WTC11 (cell line): Measurements from ENCODE around the gene CIBAR2. TPM values are rescaled to one million over a fixed set of nuclear protein-coding genes. Genes with fewer than 3 reads are reported as not detected.

Source experiments
- ATAC-seq: fragments of 200-7000 bp; cut with Tn5 transposase; 2 replicates; pipeline ENCODE4 v1.10.0; 2021; ENCODE audit warnings: mild to moderate bottlenecking, moderate library complexity
- CTCF ChIA-PET: fragments of 300-600 bp; sonication (Branson Sonifier 250); formaldehyde crosslinking; loops from one replicate; lab custom pipeline; 2021; ENCODE audit warnings: antibody characterized with exemption; lab: Charles Lee
- POLR2A ChIA-PET: fragments of 350-600 bp; sonication (Branson Sonifier 250); formaldehyde crosslinking; loops from one replicate; lab custom pipeline; 2021; ENCODE audit warnings: antibody characterized with exemption; lab: Charles Lee
- DNase-seq: peaks from one replicate; pipeline ENCODE4 v3.0.0; 2021; ENCODE audit warnings: low spot score
- H3K27ac Mint-ChIP-seq: 2 replicates; pipeline ENCODE4 v1.8.0; 2021; ENCODE audit warnings: mixed read lengths
- H3K27me3 Mint-ChIP-seq: 2 replicates; pipeline ENCODE4 v1.8.0; 2021; ENCODE audit warnings: low read depth, mild to moderate bottlenecking, moderate library complexity, mixed read lengths
- H3K36me3 Mint-ChIP-seq: 2 replicates; pipeline ENCODE4 v1.8.0; 2021; ENCODE audit warnings: mixed read lengths
- H3K4me1 Mint-ChIP-seq: 2 replicates; pipeline ENCODE4 v1.8.0; 2022; ENCODE audit warnings: mixed read lengths
- H3K4me3 Mint-ChIP-seq: 2 replicates; pipeline ENCODE4 v1.8.0; 2021; ENCODE audit warnings: mild to moderate bottlenecking, moderate library complexity, mixed read lengths
- H3K9me3 Mint-ChIP-seq: 2 replicates; pipeline ENCODE4 v1.8.0; 2021; ENCODE audit warnings: mixed read lengths
- CREM ChIP-seq: sonication (generic); formaldehyde crosslinking; IDR thresholded peaks from 2 replicates; pipeline ENCODE4 v1.8.1; 2022; ENCODE audit warnings: mild to moderate bottlenecking, missing genetic modification reagents, moderate library complexity
- EMX1 ChIP-seq: fragments of 250-450 bp; sonication (Bioruptor Pico); IDR thresholded peaks from 2 replicates; pipeline ENCODE4 v1.8.0; 2021; ENCODE audit warnings: mild to moderate bottlenecking
- JAZF1 ChIP-seq: fragments of 250-450 bp; sonication (Bioruptor Pico); IDR thresholded peaks from 2 replicates; pipeline ENCODE4 v1.9.0; 2021; ENCODE audit warnings: moderate library complexity, mild to moderate bottlenecking, inconsistent platforms
- MXD4 ChIP-seq: fragments of 250-450 bp; sonication (Bioruptor Pico); IDR thresholded peaks from 2 replicates; pipeline ENCODE4 v1.8.0; 2021; ENCODE audit warnings: mild to moderate bottlenecking, moderate library complexity, borderline replicate concordance
- NFYB ChIP-seq: sonication (generic); formaldehyde crosslinking; conservative IDR thresholded peaks from 2 replicates; pipeline ENCODE4 v1.8.0; 2022; ENCODE audit warnings: low read depth, missing genetic modification reagents
- NR1H2 ChIP-seq: sonication (generic); formaldehyde crosslinking; IDR thresholded peaks from 2 replicates; pipeline ENCODE4 v1.9.0; 2021; ENCODE audit warnings: mild to moderate bottlenecking, moderate library complexity, missing genetic modification reagents
- OVOL2 ChIP-seq: fragments of 250-450 bp; sonication (Bioruptor Pico); IDR thresholded peaks from 2 replicates; pipeline ENCODE4 v1.9.0; 2021; ENCODE audit warnings: mild to moderate bottlenecking, borderline replicate concordance
- RELA ChIP-seq: sonication (generic); formaldehyde crosslinking; IDR thresholded peaks from 2 replicates; pipeline ENCODE4 v1.8.1; 2022; ENCODE audit warnings: missing genetic modification reagents, mild to moderate bottlenecking, borderline replicate concordance
- TP53 ChIP-seq: sonication (generic); formaldehyde crosslinking; IDR thresholded peaks from 2 replicates; pipeline ENCODE4 v1.8.1; 2023; ENCODE audit warnings: mild to moderate bottlenecking, missing genetic modification reagents
- ZNF121 ChIP-seq: sonication (generic); formaldehyde crosslinking; IDR thresholded peaks from 2 replicates; pipeline ENCODE4 v1.8.0; 2023; ENCODE audit warnings: missing genetic modification reagents
- ZNF219 ChIP-seq: sonication (generic); formaldehyde crosslinking; IDR thresholded peaks from 2 replicates; pipeline ENCODE4 v1.8.0; 2023; ENCODE audit warnings: missing genetic modification reagents, mild to moderate bottlenecking, borderline replicate concordance
- ZNF396 ChIP-seq: fragments of 250-450 bp; sonication (Bioruptor Pico); IDR thresholded peaks from 2 replicates; pipeline ENCODE4 v1.8.0; 2021; ENCODE audit warnings: mild to moderate bottlenecking, moderate library complexity, borderline replicate concordance
- total RNA-seq: library from RNA; stranded (reverse); gene quantifications from 3 replicates; pipeline ENCODE4 v1.2.3, GENCODE V29; 2021
- TF ChIP-seq, protein P1 (sequence below): sonication (generic); formaldehyde crosslinking; conservative IDR thresholded peaks from 2 replicates; pipeline ENCODE4 v1.8.1; 2022; ENCODE audit warnings: mild to moderate bottlenecking, missing genetic modification reagents
- TF ChIP-seq, protein P2 (sequence below): sonication (generic); formaldehyde crosslinking; IDR thresholded peaks from 2 replicates; pipeline ENCODE4 v1.8.0; 2022; ENCODE audit warnings: mild to moderate bottlenecking, missing genetic modification reagents
- TF ChIP-seq, protein P3 (sequence below): sonication (generic); formaldehyde crosslinking; IDR thresholded peaks from 2 replicates; pipeline ENCODE4 v1.8.1; 2022; ENCODE audit warnings: low read depth, mild to moderate bottlenecking, moderate library complexity, missing genetic modification reagents, borderline replicate concordance
- TF ChIP-seq, protein P4 (sequence below): fragments of 250-450 bp; sonication (Bioruptor Pico); IDR thresholded peaks from 2 replicates; pipeline ENCODE4 v1.8.0; 2021; ENCODE audit warnings: mild to moderate bottlenecking
- TF ChIP-seq, protein P5 (sequence below): sonication (generic); formaldehyde crosslinking; IDR thresholded peaks from 2 replicates; pipeline ENCODE4 v1.8.0; 2022; ENCODE audit warnings: mild to moderate bottlenecking, missing genetic modification reagents
- TF ChIP-seq, protein P6 (sequence below): fragments of 250-450 bp; sonication (Bioruptor Pico); IDR thresholded peaks from 2 replicates; pipeline ENCODE4 v1.9.0; 2021; ENCODE audit warnings: mild to moderate bottlenecking
- TF ChIP-seq, protein P7 (sequence below): fragments of 250-450 bp; sonication (Bioruptor Pico); IDR thresholded peaks from 2 replicates; pipeline ENCODE4 v1.9.0; 2021; ENCODE audit warnings: mild to moderate bottlenecking, borderline replicate concordance

CIBAR2 gene
- total RNA-seq, 1 experiment from 2014 or later = not detected

DNA sequence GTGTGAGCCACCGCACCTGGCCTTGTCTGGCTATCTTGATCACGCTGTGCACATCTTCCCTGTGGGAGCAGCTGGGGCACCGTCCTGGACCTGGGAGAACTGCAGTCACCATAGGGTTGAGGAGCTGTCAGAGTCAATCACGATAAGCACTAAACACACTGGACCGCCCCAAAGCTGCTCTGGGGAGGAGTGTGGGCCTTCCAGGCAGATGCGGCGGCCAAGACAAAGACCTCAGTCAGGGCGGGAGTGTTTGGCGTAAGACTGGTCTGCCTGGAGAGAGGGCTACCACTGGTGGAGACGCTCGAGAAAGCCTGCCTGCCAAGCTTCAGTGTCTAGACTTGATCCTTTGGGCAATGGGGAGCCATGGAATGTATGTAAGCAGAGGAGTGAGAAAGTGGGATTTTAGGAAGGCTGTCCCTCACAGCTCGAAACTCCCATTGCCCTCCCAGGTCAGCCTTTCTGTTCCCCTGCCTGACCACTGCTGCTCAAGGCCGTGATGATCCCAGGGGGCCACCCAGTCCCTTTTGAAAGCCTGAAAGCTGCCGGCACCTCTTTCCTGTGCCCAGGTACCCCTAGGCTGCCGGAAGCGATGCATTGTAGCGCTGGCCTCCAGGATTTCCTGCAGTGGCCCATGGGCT, 29.3 kb upstream of the CIBAR2 start:
- peaks cover 14% of the 10 kb centered on the region for H3K4me1 Mint-ChIP-seq
- CTCF ChIA-PET = interaction anchor here (1.4 to 2.0 kb wide), 2 partner anchors 27 to 134 kb away, joined by 3 to 9 read pairs; no protein-coding TSS in a partner anchor
- POLR2A ChIA-PET = no interaction called here
- TF ChIP-seq TP53 (CRISPR knock-in tag) = no peak
- TF ChIP-seq, protein P1, sequence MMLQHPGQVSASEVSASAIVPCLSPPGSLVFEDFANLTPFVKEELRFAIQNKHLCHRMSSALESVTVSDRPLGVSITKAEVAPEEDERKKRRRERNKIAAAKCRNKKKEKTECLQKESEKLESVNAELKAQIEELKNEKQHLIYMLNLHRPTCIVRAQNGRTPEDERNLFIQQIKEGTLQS (CRISPR knock-in tag) = no peak
- TF ChIP-seq RELA (CRISPR knock-in tag) = no peak
- TF ChIP-seq ZNF396 (CRISPR knock-in tag) = no peak
- TF ChIP-seq, protein P2, sequence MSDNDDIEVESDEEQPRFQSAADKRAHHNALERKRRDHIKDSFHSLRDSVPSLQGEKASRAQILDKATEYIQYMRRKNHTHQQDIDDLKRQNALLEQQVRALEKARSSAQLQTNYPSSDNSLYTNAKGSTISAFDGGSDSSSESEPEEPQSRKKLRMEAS (CRISPR knock-in tag) = no peak
- TF ChIP-seq, protein P3, sequence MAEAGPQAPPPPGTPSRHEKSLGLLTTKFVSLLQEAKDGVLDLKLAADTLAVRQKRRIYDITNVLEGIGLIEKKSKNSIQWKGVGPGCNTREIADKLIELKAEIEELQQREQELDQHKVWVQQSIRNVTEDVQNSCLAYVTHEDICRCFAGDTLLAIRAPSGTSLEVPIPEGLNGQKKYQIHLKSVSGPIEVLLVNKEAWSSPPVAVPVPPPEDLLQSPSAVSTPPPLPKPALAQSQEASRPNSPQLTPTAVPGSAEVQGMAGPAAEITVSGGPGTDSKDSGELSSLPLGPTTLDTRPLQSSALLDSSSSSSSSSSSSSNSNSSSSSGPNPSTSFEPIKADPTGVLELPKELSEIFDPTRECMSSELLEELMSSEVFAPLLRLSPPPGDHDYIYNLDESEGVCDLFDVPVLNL (CRISPR knock-in tag) = no peak
- no peak for TF ChIP-seq ZNF121
- no peak for TF ChIP-seq OVOL2 (CRISPR knock-in tag)
- TF ChIP-seq, protein P4, sequence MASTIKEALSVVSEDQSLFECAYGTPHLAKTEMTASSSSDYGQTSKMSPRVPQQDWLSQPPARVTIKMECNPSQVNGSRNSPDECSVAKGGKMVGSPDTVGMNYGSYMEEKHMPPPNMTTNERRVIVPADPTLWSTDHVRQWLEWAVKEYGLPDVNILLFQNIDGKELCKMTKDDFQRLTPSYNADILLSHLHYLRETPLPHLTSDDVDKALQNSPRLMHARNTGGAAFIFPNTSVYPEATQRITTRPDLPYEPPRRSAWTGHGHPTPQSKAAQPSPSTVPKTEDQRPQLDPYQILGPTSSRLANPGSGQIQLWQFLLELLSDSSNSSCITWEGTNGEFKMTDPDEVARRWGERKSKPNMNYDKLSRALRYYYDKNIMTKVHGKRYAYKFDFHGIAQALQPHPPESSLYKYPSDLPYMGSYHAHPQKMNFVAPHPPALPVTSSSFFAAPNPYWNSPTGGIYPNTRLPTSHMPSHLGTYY = no peak
- no peak for TF ChIP-seq MXD4 (CRISPR knock-in tag)
- TF ChIP-seq, protein P5, sequence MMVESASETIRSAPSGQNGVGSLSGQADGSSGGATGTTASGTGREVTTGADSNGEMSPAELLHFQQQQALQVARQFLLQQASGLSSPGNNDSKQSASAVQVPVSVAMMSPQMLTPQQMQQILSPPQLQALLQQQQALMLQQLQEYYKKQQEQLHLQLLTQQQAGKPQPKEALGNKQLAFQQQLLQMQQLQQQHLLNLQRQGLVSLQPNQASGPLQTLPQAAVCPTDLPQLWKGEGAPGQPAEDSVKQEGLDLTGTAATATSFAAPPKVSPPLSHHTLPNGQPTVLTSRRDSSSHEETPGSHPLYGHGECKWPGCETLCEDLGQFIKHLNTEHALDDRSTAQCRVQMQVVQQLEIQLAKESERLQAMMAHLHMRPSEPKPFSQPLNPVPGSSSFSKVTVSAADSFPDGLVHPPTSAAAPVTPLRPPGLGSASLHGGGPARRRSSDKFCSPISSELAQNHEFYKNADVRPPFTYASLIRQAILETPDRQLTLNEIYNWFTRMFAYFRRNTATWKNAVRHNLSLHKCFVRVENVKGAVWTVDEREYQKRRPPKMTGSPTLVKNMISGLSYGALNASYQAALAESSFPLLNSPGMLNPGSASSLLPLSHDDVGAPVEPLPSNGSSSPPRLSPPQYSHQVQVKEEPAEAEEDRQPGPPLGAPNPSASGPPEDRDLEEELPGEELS (CRISPR knock-in tag) = no peak
- no peak for TF ChIP-seq ZNF219 (CRISPR knock-in tag)
- no peak for TF ChIP-seq NFYB (CRISPR knock-in tag)
- H3K27ac Mint-ChIP-seq = no peak overlapping the region
- no peaks in the 10 kb centered on the region for H3K36me3 Mint-ChIP-seq
- no peak overlapping the region for H3K4me3 Mint-ChIP-seq
- ATAC-seq = no peak
- DNase-seq = no peak
- H3K27me3 Mint-ChIP-seq = no peaks in the 10 kb centered on the region; the same call in 1 of the 2 replicates
- 0 out of 2 replicates have a peak, but pooled peaks cover 2% of the 10 kb centered on the region for H3K9me3 Mint-ChIP-seq

DNA sequence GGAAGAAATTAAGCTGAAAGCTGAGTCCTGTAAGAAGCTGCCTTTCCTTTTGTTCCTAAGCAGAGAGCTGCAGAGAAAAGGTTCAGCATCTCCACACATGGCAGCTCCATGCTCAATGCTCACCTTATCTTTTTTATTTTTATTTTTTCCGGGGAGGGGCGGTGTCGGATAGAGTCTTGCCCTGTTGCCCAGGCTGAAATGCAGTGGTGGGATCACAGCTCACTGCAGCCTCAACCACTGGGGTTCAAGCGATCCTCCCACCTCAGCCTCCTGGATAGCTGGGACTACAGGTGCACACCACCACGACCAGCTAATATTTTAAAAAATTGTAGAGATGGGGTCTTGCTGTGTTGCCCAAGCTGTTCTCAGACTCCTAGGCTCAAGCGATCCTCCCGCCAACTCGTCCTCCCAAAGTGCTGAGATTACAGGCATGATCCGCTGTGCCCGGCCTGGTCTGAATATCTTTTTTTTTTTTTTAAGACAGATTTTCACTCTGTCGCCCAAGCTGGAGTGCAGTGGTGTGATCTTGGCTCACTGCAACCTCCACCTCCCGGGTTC, 28.3 kb upstream of the CIBAR2 start:
- TF ChIP-seq, protein P4 = no peak
- TF ChIP-seq CREM (CRISPR knock-in tag) (no peak), NR1H2 (CRISPR knock-in tag) (no peak), JAZF1 (no peak), EMX1 (no peak), ZNF396 (CRISPR knock-in tag) (no peak), RELA (CRISPR knock-in tag) (no peak), MXD4 (CRISPR knock-in tag) (no peak)
- TF ChIP-seq, protein P6, sequence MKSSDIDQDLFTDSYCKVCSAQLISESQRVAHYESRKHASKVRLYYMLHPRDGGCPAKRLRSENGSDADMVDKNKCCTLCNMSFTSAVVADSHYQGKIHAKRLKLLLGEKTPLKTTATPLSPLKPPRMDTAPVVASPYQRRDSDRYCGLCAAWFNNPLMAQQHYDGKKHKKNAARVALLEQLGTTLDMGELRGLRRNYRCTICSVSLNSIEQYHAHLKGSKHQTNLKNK = no peak
- TF ChIP-seq, protein P5 (CRISPR knock-in tag) = no peak
- TF ChIP-seq, protein P7, sequence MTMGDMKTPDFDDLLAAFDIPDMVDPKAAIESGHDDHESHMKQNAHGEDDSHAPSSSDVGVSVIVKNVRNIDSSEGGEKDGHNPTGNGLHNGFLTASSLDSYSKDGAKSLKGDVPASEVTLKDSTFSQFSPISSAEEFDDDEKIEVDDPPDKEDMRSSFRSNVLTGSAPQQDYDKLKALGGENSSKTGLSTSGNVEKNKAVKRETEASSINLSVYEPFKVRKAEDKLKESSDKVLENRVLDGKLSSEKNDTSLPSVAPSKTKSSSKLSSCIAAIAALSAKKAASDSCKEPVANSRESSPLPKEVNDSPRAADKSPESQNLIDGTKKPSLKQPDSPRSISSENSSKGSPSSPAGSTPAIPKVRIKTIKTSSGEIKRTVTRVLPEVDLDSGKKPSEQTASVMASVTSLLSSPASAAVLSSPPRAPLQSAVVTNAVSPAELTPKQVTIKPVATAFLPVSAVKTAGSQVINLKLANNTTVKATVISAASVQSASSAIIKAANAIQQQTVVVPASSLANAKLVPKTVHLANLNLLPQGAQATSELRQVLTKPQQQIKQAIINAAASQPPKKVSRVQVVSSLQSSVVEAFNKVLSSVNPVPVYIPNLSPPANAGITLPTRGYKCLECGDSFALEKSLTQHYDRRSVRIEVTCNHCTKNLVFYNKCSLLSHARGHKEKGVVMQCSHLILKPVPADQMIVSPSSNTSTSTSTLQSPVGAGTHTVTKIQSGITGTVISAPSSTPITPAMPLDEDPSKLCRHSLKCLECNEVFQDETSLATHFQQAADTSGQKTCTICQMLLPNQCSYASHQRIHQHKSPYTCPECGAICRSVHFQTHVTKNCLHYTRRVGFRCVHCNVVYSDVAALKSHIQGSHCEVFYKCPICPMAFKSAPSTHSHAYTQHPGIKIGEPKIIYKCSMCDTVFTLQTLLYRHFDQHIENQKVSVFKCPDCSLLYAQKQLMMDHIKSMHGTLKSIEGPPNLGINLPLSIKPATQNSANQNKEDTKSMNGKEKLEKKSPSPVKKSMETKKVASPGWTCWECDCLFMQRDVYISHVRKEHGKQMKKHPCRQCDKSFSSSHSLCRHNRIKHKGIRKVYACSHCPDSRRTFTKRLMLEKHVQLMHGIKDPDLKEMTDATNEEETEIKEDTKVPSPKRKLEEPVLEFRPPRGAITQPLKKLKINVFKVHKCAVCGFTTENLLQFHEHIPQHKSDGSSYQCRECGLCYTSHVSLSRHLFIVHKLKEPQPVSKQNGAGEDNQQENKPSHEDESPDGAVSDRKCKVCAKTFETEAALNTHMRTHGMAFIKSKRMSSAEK (CRISPR knock-in tag) = no peak
- TF ChIP-seq, all 79 proteins: peak for 0
- DNase-seq = no peak
- Mint-ChIP-seq H3K4me3 (no peak overlapping the region), H3K9me3 (0 out of 2 replicates have a peak, but pooled peaks cover 3% of the 10 kb centered on the region), H3K36me3 (no peaks in the 10 kb centered on the region), H3K27me3 (no peaks in the 10 kb centered on the region; the same call in 1 of the 2 replicates), H3K4me1 (peaks cover 18% of the 10 kb centered on the region), H3K27ac (no peak overlapping the region)
- ChIA-PET CTCF (interaction anchor here (0.9 to 2.0 kb wide), 4 partner anchors 10 to 135 kb away, joined by 3 to 9 read pairs (median 4); no protein-coding TSS in a partner anchor), POLR2A (no interaction called here)
- ATAC-seq = no peak
